SU-DHL-6 (cell line): ENCODE measurements around the gene DBN1.

Experiments used
- H2AFZ ChIP-seq: fragments of 200-600 bp; sonication (generic); 2 replicates; pipeline ENCODE4 v1.6.1; 2014; ENCODE audit warnings: low read depth, mild to moderate bottlenecking, moderate library complexity, mixed read lengths, antibody characterized with exemption, low read length; ENCODE audit not compliant: severe bottlenecking
- H3F3A ChIP-seq: fragments of 200-600 bp; shearing (Covaris generic); 2 replicates; pipeline ENCODE4 v1.6.0; 2016; ENCODE audit warnings: antibody characterized with exemption, mild to moderate bottlenecking; ENCODE audit not compliant: insufficient read depth
- H3K27ac ChIP-seq: fragments of 200-600 bp; sonication (generic); 2 replicates; pipeline ENCODE4 v1.5.1; 2016; ENCODE audit warnings: low read depth, mild to moderate bottlenecking, low read length, moderate library complexity, mixed read lengths
- H3K27me3 ChIP-seq: fragments of 200-600 bp; sonication (generic), shearing (Covaris generic); 2 replicates; pipeline ENCODE4 v1.6.0; 2014; ENCODE audit warnings: mild to moderate bottlenecking, low read length
- H3K36me3 ChIP-seq: fragments of 200-600 bp; sonication (generic); 2 replicates; pipeline ENCODE4 v1.6.1; 2014; ENCODE audit warnings: mild to moderate bottlenecking, low read length, mixed read lengths
- H3K4me2 ChIP-seq: fragments of 300-600, 200-600 bp; shearing (Covaris generic), sonication (generic); 2 replicates; pipeline ENCODE4 v1.6.0; 2014; ENCODE audit warnings: low read length, low read depth, mild to moderate bottlenecking; ENCODE audit not compliant: poor library complexity, severe bottlenecking
- H3K4me3 ChIP-seq: fragments of 200-600 bp; sonication (generic); 2 replicates; pipeline ENCODE4 v1.5.1; 2014; ENCODE audit warnings: antibody characterized with exemption, low read length, mild to moderate bottlenecking, mixed read lengths; ENCODE audit not compliant: insufficient read depth, poor library complexity, severe bottlenecking
- H3K79me2 ChIP-seq: fragments of 200-600 bp; sonication (generic); 2 replicates; pipeline ENCODE4 v1.6.1; 2014; ENCODE audit warnings: mild to moderate bottlenecking, low read length, moderate library complexity; ENCODE audit not compliant: insufficient read depth
- H3K9ac ChIP-seq: fragments of 200-600 bp; sonication (generic); 2 replicates; pipeline ENCODE4 v1.7.0; 2014; ENCODE audit warnings: mild to moderate bottlenecking, low read length
- H3K9me2 ChIP-seq: fragments of 200-600 bp; sonication (generic); replicated peaks from 2 replicates; pipeline ENCODE4 v1.6.1; 2014; ENCODE audit warnings: low read length; ENCODE audit not compliant: insufficient read depth
- H3K9me3 ChIP-seq: fragments of 200-600 bp; sonication (generic); 2 replicates; pipeline ENCODE4 v1.6.1; 2014; ENCODE audit warnings: low read length, mixed read lengths; ENCODE audit not compliant: insufficient read depth
- H4K20me1 ChIP-seq: fragments of 200-600 bp; sonication (generic); 2 replicates; pipeline ENCODE4 v1.6.1; 2014; ENCODE audit warnings: low read depth, mild to moderate bottlenecking, antibody characterized with exemption, low read length, moderate library complexity, mixed read lengths
- CTCF ChIP-seq: fragments of 200-600 bp; sonication (generic); IDR thresholded peaks from one replicate; pipeline ENCODE4 v1.5.1; 2017; ENCODE audit warnings: antibody characterized with exemption, mild to moderate bottlenecking, low read length, moderate library complexity; ENCODE audit not compliant: insufficient read depth, poor library complexity, severe bottlenecking
- EZH2phosphoT487 ChIP-seq: fragments of 200-600 bp; sonication (generic), shearing (Covaris generic); conservative IDR thresholded peaks from 2 replicates; pipeline ENCODE4 v1.6.1; 2018; ENCODE audit warnings: mild to moderate bottlenecking, antibody characterized with exemption, low read length, moderate library complexity, mixed read lengths

Gene DBN1

GRCh38 chr5:177452688-177453638 is 20.5 kb downstream of the DBN1 start:
- Histone ChIP-seq H3K4me2 (no peak overlapping the region), H3K9ac (no peak overlapping the region), H3K4me3 (no peak overlapping the region), H3K36me3 (no peaks in the 10 kb centered on the region), H3K27me3 (no peaks in the 10 kb centered on the region), H3K27ac (no peak overlapping the region), H3F3A (peaks cover 19% of the 10 kb centered on the region), H3K79me2 (no peaks in the 10 kb centered on the region), H3K9me3 (no peaks in the 10 kb centered on the region), H3K9me2 (no peaks in the 10 kb centered on the region), H2AFZ (no peak overlapping the region), H4K20me1 (peaks cover 3% of the 10 kb centered on the region; the same call in 1 of the 2 replicates)
- TF ChIP-seq EZH2phosphoT487 (no peak), CTCF (no peak)

- H3K9me3 ChIP-seq, result no peaks in the 10 kb centered on the region
- H3F3A ChIP-seq, result peaks cover 10% of the 10 kb centered on the region
- H3K9me2 ChIP-seq, result no peaks in the 10 kb centered on the region
- TF ChIP-seq CTCF, result no peak
- H2AFZ ChIP-seq, result no peak overlapping the region
- H3K4me2 ChIP-seq, result no peak overlapping the region
- no peak overlapping the region for H3K9ac ChIP-seq
- H3K79me2 ChIP-seq, result no peaks in the 10 kb centered on the region
- no peak overlapping the region for H3K27ac ChIP-seq
- no peaks in the 10 kb centered on the region for H3K27me3 ChIP-seq
- peaks cover 3% of the 10 kb centered on the region; the same call in 1 of the 2 replicates for H4K20me1 ChIP-seq
- H3K36me3 ChIP-seq, result no peaks in the 10 kb centered on the region
- no peak overlapping the region for H3K4me3 ChIP-seq
Observed at GRCh38 chr5:177450667-177451424, 22.6 kb downstream of the DBN1 start.

- H3K79me2 ChIP-seq, result no peaks in the 10 kb centered on the region
- H3F3A ChIP-seq, result peaks cover 21% of the 10 kb centered on the region
- H3K4me2 ChIP-seq, result no peak overlapping the region
- peaks cover 3% of the 10 kb centered on the region; the same call in 1 of the 2 replicates for H4K20me1 ChIP-seq
- no peak overlapping the region for H3K9ac ChIP-seq
- no peaks in the 10 kb centered on the region for H3K9me3 ChIP-seq
- TF ChIP-seq EZH2phosphoT487, result no peak
- no peak for TF ChIP-seq CTCF
- no peaks in the 10 kb centered on the region for H3K9me2 ChIP-seq
- H3K4me3 ChIP-seq, result no peak overlapping the region
- no peak overlapping the region for H2AFZ ChIP-seq
- no peaks in the 10 kb centered on the region for H3K27me3 ChIP-seq
- no peaks in the 10 kb centered on the region for H3K36me3 ChIP-seq
- no peak overlapping the region for H3K27ac ChIP-seq
Observed at GRCh38 chr5:177449140-177450061, 24.0 kb downstream of the DBN1 start.
